ENCODE data around the gene SERPINE2.

GRCh38 chr2:224038049-224038829 lies 847 bp downstream of the SERPINE2 start:
- TF ChIP-seq CTCF (IDR thresholded peaks at IDR 0.05; ENCODE audit: low read depth, low read length, poor library complexity, severe bottlenecking) = no peak
- TF ChIP-seq EZH2phosphoT487 (IDR thresholded peaks at IDR 0.05; ENCODE audit: borderline replicate concordance, low read length) = no peak
